Measurements from ENCODE around the gene GALNS. TPM values are rescaled to one million over a fixed set of nuclear protein-coding genes. Genes with fewer than 3 reads are reported as not detected.

The GALNS gene
- total RNA-seq, 1 experiment from 2014 or later = 29.5 TPM

DNA sequence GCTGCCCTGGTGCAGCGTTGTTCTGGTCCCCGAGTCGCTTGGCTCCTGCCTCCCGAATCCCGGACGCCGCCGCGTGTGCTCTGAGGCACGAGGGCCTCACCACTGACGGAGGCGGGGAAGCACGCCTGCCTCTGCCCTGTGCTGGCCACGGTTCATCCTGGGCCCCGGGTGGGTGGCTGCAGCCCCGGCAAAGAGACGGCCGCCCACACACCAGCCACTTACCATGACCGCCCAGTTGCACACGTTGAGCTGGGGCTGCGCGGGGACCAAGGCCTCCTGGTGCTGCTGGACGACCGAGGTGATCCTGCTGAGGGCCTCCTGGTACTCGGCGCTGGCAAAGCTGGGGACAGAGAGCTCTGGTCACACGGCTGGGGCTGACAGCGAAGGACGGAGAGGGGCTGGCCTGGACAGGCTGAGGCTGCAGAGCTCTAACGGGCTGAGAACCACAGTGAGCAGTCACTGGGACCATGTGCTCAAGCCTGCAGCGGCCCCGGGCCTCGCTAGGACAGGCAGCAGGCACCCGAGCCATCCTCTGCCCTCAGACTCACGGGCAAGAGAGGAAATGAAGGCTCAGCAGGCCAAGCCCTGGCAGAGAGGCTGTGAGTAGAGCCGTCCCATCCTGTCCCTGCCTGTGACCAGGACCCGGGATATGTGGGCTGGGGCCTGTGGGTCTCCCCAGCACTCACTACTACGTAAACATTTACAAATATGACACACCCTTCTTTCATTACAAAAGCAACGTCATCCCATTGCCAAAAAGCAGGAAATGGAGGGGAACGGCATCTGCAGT is 38.8 kb downstream of the GALNS start:
- Mint-ChIP-seq H3K4me1 (peaks cover 4% of the 10 kb centered on the region), H3K36me3 (no peaks in the 10 kb centered on the region), H3K27ac (no peak overlapping the region; the same call in 1 of the 2 replicates), H3K27me3 (ENCODE audit: low read depth) (no peaks in the 10 kb centered on the region), H3K9me3 (no peaks in the 10 kb centered on the region), H3K4me3 (no peak overlapping the region)
- DNase-seq (ENCODE audit: low spot score) (no peak), ATAC-seq (no peak)
- TF ChIP-seq NR1H2 (CRISPR knock-in tag; IDR thresholded peaks at IDR 0.05) (no peak), JAZF1 (CRISPR knock-in tag; IDR thresholded peaks at IDR 0.05) (no peak), NR3C1 (CRISPR knock-in tag; conservative IDR thresholded peaks at IDR 0.05; ENCODE audit: low read depth) (no peak), SMAD3 (CRISPR knock-in tag; IDR thresholded peaks at IDR 0.05; ENCODE audit: borderline replicate concordance) (no peak), NFYB (CRISPR knock-in tag; conservative IDR thresholded peaks at IDR 0.05; ENCODE audit: low read depth) (no peak), ERG (CRISPR knock-in tag; IDR thresholded peaks at IDR 0.05) (no peak), ARID4B (CRISPR knock-in tag; IDR thresholded peaks at IDR 0.05; ENCODE audit: borderline replicate concordance) (no peak), NFATC4 (CRISPR knock-in tag; IDR thresholded peaks at IDR 0.05) (no peak), E2F1 (CRISPR knock-in tag; IDR thresholded peaks at IDR 0.05) (no peak), ATF1 (CRISPR knock-in tag; IDR thresholded peaks at IDR 0.05) (no peak)
- TF ChIP-seq, protein P1, sequence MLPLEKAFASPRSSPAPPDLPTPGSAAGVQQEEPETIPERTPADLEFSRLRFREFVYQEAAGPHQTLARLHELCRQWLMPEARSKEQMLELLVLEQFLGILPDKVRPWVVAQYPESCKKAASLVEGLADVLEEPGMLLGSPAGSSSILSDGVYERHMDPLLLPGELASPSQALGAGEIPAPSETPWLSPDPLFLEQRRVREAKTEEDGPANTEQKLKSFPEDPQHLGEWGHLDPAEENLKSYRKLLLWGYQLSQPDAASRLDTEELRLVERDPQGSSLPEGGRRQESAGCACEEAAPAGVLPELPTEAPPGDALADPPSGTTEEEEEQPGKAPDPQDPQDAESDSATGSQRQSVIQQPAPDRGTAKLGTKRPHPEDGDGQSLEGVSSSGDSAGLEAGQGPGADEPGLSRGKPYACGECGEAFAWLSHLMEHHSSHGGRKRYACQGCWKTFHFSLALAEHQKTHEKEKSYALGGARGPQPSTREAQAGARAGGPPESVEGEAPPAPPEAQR (CRISPR knock-in tag; IDR thresholded peaks at IDR 0.05) = no peak
- TF ChIP-seq, protein P2, sequence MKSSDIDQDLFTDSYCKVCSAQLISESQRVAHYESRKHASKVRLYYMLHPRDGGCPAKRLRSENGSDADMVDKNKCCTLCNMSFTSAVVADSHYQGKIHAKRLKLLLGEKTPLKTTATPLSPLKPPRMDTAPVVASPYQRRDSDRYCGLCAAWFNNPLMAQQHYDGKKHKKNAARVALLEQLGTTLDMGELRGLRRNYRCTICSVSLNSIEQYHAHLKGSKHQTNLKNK (CRISPR knock-in tag; IDR thresholded peaks at IDR 0.05) = no peak
- TF ChIP-seq, protein P3, sequence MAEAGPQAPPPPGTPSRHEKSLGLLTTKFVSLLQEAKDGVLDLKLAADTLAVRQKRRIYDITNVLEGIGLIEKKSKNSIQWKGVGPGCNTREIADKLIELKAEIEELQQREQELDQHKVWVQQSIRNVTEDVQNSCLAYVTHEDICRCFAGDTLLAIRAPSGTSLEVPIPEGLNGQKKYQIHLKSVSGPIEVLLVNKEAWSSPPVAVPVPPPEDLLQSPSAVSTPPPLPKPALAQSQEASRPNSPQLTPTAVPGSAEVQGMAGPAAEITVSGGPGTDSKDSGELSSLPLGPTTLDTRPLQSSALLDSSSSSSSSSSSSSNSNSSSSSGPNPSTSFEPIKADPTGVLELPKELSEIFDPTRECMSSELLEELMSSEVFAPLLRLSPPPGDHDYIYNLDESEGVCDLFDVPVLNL (CRISPR knock-in tag; IDR thresholded peaks at IDR 0.05; ENCODE audit: borderline replicate concordance, low read depth) = no peak
- TF ChIP-seq, protein P4, sequence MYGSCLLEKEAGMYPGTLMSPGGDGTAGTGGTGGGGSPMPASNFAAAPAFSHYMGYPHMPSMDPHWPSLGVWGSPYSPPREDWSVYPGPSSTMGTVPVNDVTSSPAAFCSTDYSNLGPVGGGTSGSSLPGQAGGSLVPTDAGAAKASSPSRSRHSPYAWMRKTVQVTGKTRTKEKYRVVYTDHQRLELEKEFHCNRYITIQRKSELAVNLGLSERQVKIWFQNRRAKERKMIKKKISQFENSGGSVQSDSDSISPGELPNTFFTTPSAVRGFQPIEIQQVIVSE (CRISPR knock-in tag; IDR thresholded peaks at IDR 0.05; ENCODE audit: borderline replicate concordance) = no peak
- CTCF ChIA-PET = interaction anchor here (0.6 to 5.5 kb wide), 4 partner anchors 63 to 349 kb away, joined by 3 to 32 read pairs (median 4); no protein-coding TSS in a partner anchor
- POLR2A ChIA-PET = no interaction called here
